RKO (cell line): ENCODE results near the gene AGFG1.
A peak's percentile ranks its signal among the peaks of the same experiment; 100 is the strongest.
"Not testable (repeated sequence)": the region's sequence is repeated elsewhere in the genome, so short reads cannot be mapped to it uniquely, and the experiment has no call there.

Source experiments
- DNase-seq: peaks from one replicate; pipeline ENCODE4 v3.0.0-alpha.2; 2016; ENCODE audit warnings: low spot score

The AGFG1 gene

DNA sequence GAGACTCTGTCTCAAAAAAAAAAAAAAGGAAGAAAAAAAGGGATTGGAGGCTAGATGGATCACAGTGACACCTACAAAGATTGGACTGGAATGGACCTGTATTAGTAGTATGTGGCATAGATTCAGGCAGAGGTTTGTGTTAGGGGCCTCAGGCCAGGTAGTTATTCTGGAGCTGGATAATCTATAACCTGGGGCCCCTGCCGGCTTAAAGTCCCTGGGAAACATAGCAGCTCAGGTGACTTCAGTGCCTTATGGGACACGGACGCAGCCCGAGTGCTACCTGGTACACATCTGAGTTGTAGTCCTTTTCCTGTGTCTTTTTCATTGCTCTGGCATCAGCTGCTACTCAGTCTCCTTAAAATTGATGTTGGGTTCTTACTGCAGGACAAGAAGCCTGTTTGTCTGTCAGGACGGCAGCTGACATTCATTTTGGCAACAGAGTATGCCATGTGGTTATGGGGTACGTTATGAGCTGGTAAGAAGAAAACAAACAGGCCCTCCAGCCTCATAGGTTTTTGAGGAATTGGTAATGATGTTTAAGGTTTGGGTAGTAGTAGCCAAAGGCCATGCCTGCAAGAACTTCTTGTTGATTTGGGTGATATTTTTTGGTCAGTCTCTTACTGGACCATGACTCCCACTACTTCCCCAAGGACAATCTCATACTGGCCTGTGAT is 27.8 kb downstream of the AGFG1 start:
- no peak for DNase-seq

DNA sequence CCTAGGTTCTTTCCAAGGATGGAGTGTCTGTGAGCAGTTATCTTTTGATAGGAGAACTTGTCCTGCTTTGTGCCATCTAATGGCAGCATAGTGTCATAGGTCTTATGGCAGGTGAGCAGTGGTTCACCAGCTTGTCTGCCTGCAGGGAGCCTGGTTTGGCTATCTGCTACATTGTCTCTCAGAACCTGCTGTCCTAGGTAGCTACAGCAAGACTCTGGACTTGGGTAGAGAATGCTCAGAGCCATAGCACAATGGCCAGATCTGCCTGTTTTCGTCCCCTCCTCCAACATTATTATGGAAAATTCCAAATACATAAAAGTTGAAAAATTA is 28.3 kb downstream of the AGFG1 start:
- DNase-seq = no peak

- peak; percentile 79 for DNase-seq
These were observed 31.8 kb downstream of the AGFG1 start for GRCh38 chr2:227503433-227504406.

- DNase-seq = no peak
These were observed 32.7 kb downstream of the AGFG1 start for GRCh38 chr2:227504700-227505099.

GRCh38 chr2:227506456-227506855 is 34.5 kb downstream of the AGFG1 start:
- DNase-seq = no peak

DNA sequence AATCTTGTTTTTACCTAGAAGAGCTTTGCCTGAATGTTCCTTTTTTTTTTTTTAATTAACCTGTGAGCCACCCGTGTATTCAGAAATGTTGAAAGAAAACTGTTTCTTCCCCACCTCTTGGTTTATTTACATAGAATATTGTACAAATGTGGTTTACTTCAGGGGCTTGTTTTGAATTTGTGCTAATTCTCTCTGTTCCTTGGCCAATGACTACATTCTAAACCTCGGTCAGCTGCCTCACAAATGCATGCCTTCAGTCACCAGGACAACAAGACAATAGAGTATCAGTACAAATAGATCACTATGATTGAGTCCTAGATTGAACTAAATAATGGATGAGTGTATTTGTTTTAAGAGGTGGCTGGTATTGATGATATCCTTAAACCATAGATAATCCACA is 36.0 kb downstream of the AGFG1 start:
- no peak for DNase-seq

DNA sequence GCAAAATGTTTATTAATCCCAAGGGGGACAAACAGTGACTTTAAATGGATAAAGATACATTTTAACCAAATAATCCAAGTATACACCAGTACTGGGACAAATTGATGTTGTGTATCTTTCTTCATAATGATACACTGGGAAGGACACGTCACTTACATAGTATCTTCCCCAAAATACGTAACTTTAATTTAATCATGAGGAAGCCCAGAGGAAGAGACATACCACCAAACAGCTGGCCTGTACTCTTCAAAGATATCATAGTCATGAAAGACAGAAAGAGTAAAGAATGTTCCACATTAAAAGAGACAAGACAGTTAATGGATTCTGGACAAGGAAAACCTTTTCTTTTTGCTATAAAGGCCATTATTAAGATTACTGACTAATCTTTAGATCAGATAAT is 37.1 kb downstream of the AGFG1 start:
- no peak for DNase-seq

DNA sequence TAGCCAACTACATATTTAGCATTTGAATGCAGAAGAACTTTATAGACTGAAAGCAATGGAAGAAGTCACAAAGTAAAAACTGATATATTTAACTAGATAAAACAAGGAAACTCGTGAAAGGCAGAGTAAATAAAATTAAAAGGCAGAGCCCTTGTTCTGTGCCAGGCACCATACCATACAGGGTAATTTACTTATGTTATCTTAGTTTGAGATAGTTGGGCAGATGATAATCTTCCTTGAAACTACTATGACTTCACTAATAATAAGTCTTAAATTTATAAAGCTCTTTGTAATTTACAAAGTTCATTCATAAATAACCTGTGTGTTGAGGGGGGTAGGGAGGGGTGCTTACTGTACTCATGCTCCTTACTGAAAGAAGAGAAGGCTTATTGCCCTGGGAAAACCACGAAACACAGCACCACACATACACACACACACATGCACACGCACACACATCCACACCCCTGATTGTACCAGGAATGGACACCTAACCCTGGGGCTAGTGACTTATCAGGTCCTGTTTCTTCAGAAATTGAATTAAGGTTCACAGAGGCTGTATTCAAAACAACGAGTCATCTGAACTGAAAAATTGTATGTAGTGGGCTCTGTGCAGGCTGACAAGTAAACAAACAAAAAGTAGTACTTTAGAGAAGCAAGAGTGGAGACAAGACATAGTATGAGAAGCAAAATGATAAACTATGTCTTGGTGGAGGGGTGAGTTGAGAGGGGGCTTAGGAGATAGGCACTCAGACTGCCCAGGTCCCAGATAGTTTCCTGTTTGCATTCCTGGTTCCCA is 38.1 kb downstream of the AGFG1 start:
- no peak for DNase-seq

GRCh38 chr2:227510620-227510958 is 38.6 kb downstream of the AGFG1 start:
- no peak for DNase-seq

DNA sequence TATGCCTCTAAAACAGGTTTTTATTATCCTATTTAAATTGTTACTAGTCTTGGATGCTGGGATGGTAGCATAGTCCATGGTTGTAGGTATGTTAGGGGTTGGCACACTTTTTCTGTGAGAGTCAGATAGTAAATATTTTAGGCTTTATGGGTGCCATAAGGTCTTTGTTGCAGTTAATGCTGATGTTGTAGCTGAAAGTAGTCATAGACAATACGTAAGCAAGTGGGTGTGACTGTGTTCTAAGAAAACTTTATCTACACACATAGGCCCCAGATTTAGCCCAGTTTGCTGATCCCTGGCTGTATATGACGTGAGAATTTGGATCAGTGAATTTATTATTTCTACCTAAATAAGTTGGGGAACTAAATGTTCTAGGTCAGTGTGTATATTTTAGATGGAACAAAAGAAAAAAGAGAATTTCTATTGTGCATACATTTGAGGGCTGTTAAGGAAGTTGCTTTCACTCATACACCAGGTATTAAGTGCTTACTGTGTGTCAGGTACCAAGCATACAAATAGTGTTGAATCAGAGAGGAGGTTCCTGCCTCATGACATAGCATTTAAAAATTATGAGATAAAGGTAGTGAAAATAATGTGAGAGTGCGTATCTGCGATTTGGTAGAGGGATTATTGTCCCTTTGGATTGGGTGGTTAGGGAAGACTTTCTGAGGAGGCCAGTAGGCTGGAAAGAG is 39.4 kb downstream of the AGFG1 start:
- DNase-seq = no peak

DNA sequence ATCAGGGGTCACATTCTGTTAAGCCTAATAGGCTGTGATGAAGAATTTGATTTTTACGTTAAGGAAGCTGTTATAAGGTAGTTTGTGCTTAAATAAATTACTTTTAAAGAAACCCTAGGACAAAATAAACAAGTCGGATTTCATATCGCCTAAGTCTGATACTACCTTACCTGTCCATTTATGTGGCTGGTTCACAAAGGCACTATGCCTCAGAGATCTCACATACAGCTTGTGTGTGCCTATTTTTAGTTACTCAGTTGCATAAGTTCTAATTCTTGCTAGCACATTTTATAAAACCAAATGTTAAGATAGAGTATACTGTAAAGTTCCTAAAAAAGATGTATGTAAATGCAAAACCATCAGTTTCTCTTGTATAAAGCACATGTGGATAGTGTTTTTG is 40.0 kb downstream of the AGFG1 start:
- DNase-seq = no peak

DNA sequence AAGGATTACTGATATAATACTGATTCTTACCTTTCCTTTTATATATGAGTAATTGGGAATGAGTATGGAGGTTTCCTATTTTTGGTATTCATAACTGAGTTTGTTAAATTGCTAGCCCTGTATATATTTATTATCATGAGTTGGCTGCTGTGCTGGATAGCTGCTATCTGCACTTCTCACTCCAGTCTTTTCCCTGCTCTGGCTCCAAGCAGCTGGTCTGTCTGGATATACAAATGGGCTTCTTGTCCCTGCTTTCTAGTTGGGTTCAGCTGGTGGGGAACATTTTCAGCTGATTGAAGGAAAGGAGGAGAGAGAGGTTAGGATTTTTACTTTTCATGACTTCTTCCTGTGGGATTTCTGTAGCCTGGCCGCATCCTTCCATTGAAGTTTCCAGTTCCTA is 41.2 kb downstream of the AGFG1 start:
- DNase-seq = no peak

- DNase-seq = no peak
These were observed 43.8 kb downstream of the AGFG1 start for GRCh38 chr2:227515742-227516141.

- no peak for DNase-seq
These were observed 45.8 kb downstream of the AGFG1 start for GRCh38 chr2:227517724-227518123.

DNA sequence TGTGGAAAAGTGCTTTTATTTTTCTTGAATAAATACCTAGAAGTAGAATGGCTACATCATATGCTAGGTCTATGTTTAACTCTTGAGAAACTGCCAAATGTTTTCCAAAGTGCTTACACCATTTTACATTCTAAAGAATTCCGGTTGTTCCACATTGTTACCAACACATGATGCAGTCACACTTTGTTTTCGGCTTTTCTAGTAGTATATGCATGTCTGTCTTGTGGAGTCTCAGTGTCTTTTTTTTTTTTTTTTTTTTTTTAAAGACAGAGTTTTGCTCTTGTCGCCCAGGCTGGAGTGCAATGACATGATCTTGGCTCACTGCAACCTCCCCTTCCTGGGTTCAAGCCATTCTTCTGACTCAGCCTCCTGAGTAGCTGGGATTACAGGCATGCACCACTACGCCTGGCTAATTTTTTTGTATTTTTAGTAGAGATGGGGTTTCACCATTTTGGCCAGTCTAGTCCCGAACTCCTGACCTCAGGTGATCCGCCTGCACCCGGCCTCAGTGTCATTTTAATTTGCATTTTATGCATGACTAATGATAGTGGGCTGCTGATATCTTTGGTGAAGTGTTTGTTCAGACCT is 46.4 kb downstream of the AGFG1 start:
- DNase-seq = not testable (repeated sequence)

GRCh38 chr2:227521178-227521577 is 49.2 kb downstream of the AGFG1 start:
- DNase-seq = not testable (repeated sequence)

DNA sequence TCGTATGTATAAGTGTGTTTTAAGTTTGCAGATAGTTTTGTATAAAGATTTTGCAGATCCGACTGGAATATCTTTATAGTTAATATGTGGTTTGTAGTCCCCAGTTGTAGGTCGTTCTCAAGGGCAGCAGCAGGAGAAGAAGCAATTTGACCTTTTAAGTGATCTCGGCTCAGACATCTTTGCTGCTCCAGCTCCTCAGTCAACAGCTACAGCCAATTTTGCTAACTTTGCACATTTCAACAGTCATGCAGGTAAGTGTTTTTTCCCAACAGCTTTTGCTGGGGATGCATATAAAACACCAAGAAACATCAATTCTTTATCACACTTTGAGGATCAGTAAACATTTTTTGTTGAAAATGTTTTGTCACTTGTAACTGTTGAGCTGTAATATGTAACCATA is 52.7 kb downstream of the AGFG1 start:
- DNase-seq = no peak

GRCh38 chr2:227527351-227527750 is 55.4 kb downstream of the AGFG1 start:
- no peak for DNase-seq

GRCh38 chr2:227528803-227529202 is 56.8 kb downstream of the AGFG1 start:
- no peak for DNase-seq

DNA sequence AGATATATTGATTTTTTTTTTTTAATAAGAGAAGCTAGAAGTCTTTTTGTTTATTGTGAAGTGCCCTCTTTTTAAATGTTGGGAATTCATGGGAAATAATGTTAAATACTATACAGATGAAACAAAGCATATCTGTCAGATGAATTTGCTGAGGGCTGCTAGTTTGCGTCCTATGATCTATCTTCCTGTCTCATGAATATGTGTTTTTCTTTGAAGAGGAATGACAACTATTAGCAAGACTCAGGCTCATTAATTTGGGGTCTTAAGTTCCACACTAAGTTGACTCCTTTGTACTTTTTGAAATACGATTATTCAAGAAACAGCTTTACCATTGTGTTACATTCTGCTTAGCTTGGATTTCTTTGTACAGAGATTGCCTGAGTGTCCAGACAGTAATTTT is 57.9 kb downstream of the AGFG1 start:
- no peak for DNase-seq

GRCh38 chr2:227534714-227535113 is 62.8 kb downstream of the AGFG1 start:
- no peak for DNase-seq

GRCh38 chr2:227536445-227536844 is 64.5 kb downstream of the AGFG1 start:
- DNase-seq = no peak
